ENCODE results near the gene SLC2A3.
"Not testable (repeated sequence)": the region's sequence is repeated elsewhere in the genome, so short reads cannot be mapped to it uniquely, and the experiment has no call there.

Gene SLC2A3

GRCh38 chr12:7935590-7936581 is at the start of gene SLC2A3:
Gene SLC2A3 (minus strand): TSS chr12:7936187. CDS start chr12:7936034, 153 bp downstream.
- peak; percentile 88 for DNase-seq

- no peak for DNase-seq
Observed at GRCh38 chr12:7984900-7985299, 48.9 kb upstream of the SLC2A3 start.

DNA sequence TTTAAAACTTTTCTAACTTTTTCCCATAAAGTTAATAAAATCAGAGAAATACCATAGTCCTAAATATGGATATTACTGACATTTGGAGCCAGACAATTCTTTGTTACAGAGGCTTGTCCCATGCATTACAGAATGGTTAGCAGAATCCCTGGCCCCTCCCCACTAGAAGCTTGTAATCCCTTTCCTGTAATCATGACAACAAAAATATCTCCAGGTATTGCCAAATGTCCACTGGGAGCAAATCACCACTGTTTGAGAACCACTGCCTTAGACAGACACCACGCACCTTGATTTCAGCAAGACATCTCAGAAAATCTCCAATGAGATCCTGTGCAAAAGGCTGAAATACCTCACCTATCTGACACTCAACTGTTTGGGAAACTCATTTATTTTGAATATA is 47.5 kb upstream of the SLC2A3 start:
- DNase-seq = not testable (repeated sequence)

GRCh38 chr12:7983019-7983418 is 47.0 kb upstream of the SLC2A3 start:
- DNase-seq = not testable (repeated sequence)

DNA sequence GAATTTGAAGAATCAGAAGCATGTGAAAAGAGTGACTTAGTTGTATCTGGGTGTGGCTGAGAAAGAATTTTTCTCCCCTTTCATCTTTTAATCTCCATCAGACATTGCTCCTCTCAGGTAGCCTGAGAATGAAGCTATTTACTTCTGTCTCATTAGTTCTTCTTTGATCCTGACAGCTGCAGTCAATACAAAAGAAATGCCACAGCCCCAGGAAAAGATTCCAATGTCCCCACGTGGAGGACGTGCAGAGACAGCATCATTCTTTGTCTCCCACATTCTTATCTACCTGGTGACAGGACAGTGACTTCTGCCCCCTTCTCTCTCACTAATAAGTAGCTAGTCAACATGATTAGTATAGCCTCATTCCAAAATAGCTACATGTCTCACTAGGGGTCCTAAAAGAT is 46.3 kb upstream of the SLC2A3 start:
- not testable (repeated sequence) for DNase-seq

GRCh38 chr12:7981446-7981845 is 45.5 kb upstream of the SLC2A3 start:
- no peak for DNase-seq

DNA sequence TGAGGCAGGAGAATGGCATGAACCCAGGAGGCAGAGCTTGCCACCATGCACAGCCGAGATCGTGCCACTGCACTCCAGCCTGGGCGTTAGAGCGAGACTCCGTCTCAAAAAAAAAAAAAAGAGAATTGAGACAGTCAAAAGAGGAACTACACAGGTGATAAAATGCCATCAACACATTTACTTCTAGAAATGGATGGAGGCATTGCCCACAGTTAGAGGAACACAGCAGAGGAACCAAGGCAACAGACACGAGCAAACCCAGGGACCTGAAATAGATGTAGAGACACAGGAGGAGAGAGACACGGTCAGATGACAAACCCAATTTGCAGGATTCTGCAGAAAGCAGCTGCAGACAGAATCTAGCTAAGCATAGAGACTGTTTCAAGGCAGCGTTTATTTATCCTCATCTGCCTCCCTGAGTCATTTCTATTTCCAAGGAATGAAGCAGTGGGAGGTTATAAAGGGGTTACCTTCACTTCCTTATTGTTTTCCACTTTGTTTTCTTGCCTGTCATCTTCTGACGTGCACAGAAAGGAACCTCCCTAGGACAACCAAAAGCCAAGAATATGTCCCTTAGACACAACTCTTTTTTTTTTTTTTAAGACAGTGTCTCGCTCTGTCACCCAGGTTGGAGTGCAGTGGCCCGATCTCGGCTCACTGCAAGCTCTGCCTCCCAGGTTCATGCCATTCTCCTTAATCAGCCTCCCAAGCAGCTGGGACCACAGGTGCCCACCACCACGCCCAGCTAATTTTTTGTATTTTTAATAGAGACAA is 41.6 kb upstream of the SLC2A3 start:
- DNase-seq = not testable (repeated sequence)

DNA sequence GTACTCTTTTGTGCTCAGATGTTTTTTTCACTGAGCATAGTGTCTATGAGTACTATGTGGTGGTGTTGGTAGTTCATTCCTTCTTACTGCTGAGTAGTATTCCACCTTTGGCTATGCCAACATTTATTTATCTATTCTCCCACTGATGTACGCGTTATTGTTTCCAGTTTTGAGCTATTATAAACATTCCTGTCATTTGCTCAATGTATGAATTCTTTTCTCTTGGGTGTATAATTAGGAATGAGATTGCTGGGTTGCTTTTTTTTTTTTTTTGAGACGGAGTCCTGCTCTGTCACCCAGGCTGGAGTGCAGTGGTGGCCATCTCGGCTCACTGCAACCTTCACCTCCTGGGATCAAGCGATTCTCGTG is 37.5 kb upstream of the SLC2A3 start:
- DNase-seq = no peak

DNA sequence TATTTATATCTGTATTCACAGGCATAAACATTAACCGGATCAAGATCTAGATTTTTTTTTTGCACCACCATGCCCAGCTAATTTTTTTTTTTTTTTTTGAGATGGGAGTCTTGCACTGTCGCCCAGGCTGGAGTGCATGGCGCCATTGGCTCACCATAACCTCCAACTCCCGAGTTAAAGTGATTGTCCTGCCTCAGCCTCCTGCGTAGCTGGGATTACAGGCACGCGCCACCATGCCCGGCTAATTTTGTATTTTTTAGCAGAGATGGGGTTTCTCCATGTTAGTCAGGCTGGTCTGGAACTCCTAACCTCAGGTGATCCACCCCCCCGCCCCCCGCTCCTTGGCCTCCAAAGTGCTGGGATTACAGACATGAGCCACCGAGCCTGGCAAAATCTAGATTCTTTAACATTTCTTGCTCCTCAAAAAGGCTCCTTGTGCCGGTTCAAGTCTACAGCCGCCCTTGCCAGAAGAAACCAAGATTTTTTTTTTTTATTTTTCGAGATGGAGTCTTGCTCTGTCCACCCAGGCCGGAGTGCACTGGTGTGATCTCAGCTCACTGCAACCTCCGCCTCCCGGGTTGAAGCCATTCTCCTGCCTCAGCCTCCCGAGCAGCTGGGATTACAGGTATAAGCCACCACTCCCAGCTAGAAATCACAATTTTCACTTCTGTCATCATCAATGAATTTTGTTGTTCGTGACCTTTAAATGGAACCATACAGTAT is 36.9 kb upstream of the SLC2A3 start:
- no peak for DNase-seq

GRCh38 chr12:7972269-7972668 is 36.3 kb upstream of the SLC2A3 start:
- DNase-seq = not testable (repeated sequence)

GRCh38 chr12:7971765-7972164 is 35.8 kb upstream of the SLC2A3 start:
- DNase-seq = not testable (repeated sequence)

DNA sequence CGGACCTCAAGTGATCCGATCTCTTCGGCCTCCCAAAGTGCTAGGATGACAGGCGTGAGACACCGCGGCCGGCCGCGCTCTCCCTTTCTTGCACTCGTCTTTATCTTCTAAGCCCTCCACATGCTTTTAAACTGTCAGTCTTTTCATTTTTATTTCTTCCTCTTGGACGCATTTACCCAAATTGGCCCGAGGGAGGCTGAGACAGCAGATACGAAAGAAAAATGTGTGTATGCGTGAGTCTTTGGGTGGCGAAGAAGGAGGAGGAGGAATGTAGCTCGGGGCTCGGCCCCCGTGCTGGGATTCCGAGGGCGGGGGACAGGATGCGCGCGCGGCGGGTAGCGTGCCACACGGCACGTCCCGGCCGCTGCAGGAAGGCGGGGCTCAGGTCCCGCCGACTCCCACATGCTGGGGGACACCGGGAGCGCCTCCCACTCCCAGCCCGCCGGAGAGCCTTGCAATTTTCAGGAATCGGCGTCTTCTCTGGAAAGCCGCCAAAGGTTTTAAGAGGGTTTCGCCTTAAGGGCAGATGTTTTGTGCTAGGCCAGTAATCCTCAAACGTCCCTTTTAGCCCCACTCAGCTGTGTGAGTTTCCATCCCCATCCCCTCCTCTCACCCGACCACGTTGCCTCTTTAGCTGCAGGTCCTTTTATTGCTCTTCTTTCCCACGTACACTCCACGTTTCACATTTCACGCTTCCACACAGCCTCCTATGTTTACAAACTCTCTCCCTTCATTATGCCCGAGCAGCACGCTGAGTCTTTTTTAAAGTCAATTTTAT is 34.7 kb upstream of the SLC2A3 start:
- peak; percentile 96 for DNase-seq

GRCh38 chr12:7966563-7966962 is 30.6 kb upstream of the SLC2A3 start:
- DNase-seq = no peak

DNA sequence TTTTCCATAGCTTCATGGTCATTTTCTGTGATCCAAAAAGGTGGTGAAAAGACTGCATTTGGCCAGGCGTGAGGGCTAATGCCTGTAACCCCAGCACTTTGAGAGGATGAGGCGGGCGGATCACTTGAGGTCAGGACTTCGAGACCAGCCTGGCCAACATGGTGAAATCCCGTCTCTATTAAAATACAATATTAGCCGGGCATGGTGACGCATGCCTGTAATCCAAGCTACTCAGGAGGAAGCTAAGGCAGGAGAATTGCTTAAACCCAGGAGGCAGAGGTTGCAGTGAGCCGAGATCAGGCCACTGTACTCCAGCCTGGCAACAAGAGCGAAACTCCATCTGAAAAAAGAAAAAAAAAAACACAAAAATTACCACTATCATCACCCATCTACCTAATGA is 28.7 kb upstream of the SLC2A3 start:
- DNase-seq = not testable (repeated sequence)

- no peak for DNase-seq
Observed at GRCh38 chr12:7961395-7962178, 25.6 kb upstream of the SLC2A3 start.

- DNase-seq = no peak
Observed at GRCh38 chr12:7959701-7960121, 23.7 kb upstream of the SLC2A3 start.

GRCh38 chr12:7959278-7959677 is 23.3 kb upstream of the SLC2A3 start:
- no peak for DNase-seq

DNA sequence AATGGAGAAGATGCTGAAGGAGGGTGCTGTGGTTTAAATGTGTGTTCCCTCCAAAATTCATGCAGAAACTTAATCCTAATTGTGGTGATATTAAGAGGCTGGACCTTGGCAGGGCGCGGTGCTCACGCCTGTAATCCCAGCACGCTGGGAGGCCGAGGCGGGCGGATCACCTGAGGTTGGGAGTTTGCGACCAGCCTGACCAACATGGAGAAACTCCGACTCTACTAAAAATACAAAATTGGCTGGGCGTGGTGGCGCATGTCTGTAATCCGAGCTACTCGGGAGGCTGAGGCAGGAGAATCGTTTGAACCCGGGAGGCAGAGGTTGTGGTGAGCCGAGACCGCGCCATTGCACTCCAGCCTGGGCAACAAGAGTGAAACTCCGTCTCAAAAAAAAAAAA is 18.9 kb upstream of the SLC2A3 start:
- DNase-seq = not testable (repeated sequence)

GRCh38 chr12:7954418-7954817 is 18.4 kb upstream of the SLC2A3 start:
- DNase-seq = not testable (repeated sequence)

GRCh38 chr12:7953912-7954311 is 17.9 kb upstream of the SLC2A3 start:
- DNase-seq = not testable (repeated sequence)

GRCh38 chr12:7951671-7952070 is 15.7 kb upstream of the SLC2A3 start:
- no peak for DNase-seq

All from left hindlimb (tissue), 1 donor.